VCaP (cell line): Measurements from ENCODE around the gene AK8.

Experiments
- H3K27ac ChIP-seq: fragments of 450-650 bp; 2 replicates; pipeline ENCODE4 v1.5.1; 2017
- CTCF ChIP-seq: fragments of 450-650 bp; conservative IDR thresholded peaks from 2 replicates; pipeline ENCODE4 v1.5.1; 2017; ENCODE audit warnings: mild to moderate bottlenecking, moderate library complexity

The AK8 gene

GRCh38 chr9:132877824-132878694, at the start of gene AK8:
Gene AK8, minus strand, starts transcription at chr9:132878284. Its CDS starts 29 bp downstream, at chr9:132878255.
- TF ChIP-seq CTCF: no peak
- peak within 1 kb of the TSS; percentile 69; the same call in 1 of the 2 replicates for H3K27ac ChIP-seq

GRCh38 chr9:132927704-132928103, 49.6 kb upstream of the AK8 start:
- no peak for TF ChIP-seq CTCF
- no peak overlapping the region for H3K27ac ChIP-seq

GRCh38 chr9:132923346-132923902, 45.3 kb upstream of the AK8 start:
- TF ChIP-seq CTCF: no peak
- peak overlapping the region; percentile 64 for H3K27ac ChIP-seq

- no peak overlapping the region for H3K27ac ChIP-seq
- no peak for TF ChIP-seq CTCF
These were observed 41.7 kb upstream of the AK8 start for GRCh38 chr9:132919614-132920268.

GRCh38 chr9:132914924-132915323, 36.8 kb upstream of the AK8 start:
- H3K27ac ChIP-seq: no peak overlapping the region
- TF ChIP-seq CTCF: no peak

GRCh38 chr9:132912131-132912530, 34.0 kb upstream of the AK8 start:
- no peak for TF ChIP-seq CTCF
- no peak overlapping the region for H3K27ac ChIP-seq

- peak overlapping the region; percentile 43 for H3K27ac ChIP-seq
- TF ChIP-seq CTCF: no peak
These were observed 32.3 kb upstream of the AK8 start for GRCh38 chr9:132910376-132910775.
